NCI-H510A treated with DMSO at 0.1 percent for 48 hours (cell line): ENCODE results near the gene TNFSF13.

Experiments used
- DNase-seq: peaks from one replicate; lab custom pipeline; 2025; lab: John Stamatoyannopoulos, UW

TNFSF13 gene

GRCh38 chr17:7575481-7575883, 16.9 kb downstream of the TNFSF13 start:
- DNase-seq: no peak

- DNase-seq: no peak
Observed at GRCh38 chr17:7575959-7576358, 17.4 kb downstream of the TNFSF13 start.

GRCh38 chr17:7576432-7576937, 17.9 kb downstream of the TNFSF13 start:
- DNase-seq: no peak

- DNase-seq: no peak
Observed at GRCh38 chr17:7577327-7578199, 19.0 kb downstream of the TNFSF13 start.

GRCh38 chr17:7579001-7579833, 20.7 kb downstream of the TNFSF13 start, which contains the start of gene CD68:
Gene CD68, plus strand, starts transcription at chr17:7579638. Its CDS starts 40 bp downstream, at chr17:7579678.
- peak; percentile 34 for DNase-seq

GRCh38 chr17:7579834-7580603, 21.5 kb downstream of the TNFSF13 start:
- DNase-seq: no peak

GRCh38 chr17:7580604-7581575, 22.3 kb downstream of the TNFSF13 start:
- DNase-seq: no peak

GRCh38 chr17:7582396-7583252, 24.1 kb downstream of the TNFSF13 start:
- no peak for DNase-seq

GRCh38 chr17:7583253-7584109, 24.9 kb downstream of the TNFSF13 start, which contains the start of gene MPDU1:
Gene MPDU1, plus strand, starts transcription at chr17:7583852. Its CDS starts 11 bp downstream, at chr17:7583863.
- DNase-seq: peak; percentile 98

- peak; percentile 52 for DNase-seq
Observed at GRCh38 chr17:7586673-7587419, 28.3 kb downstream of the TNFSF13 start.

- no peak for DNase-seq
Observed at GRCh38 chr17:7587420-7588151, 29.0 kb downstream of the TNFSF13 start.

GRCh38 chr17:7588553-7589203, 30.1 kb downstream of the TNFSF13 start:
- no peak for DNase-seq

- no peak for DNase-seq
Observed at GRCh38 chr17:7589204-7589868, 30.8 kb downstream of the TNFSF13 start.

- DNase-seq: no peak
Observed at GRCh38 chr17:7589891-7590691, 31.5 kb downstream of the TNFSF13 start, which contains the start of gene SOX15. Gene SOX15, minus strand, starts transcription at chr17:7590094. Its CDS starts 418 bp downstream, at chr17:7589676.

- no peak for DNase-seq
Observed at GRCh38 chr17:7590743-7591142, 32.2 kb downstream of the TNFSF13 start.
